HG02642 (cell line): Measurements from ENCODE around the gene C2CD4D.
A peak's percentile ranks its signal among the peaks of the same experiment; 100 is the strongest.
"Not testable (repeated sequence)": the region's sequence is repeated elsewhere in the genome, so short reads cannot be mapped to it uniquely, and the experiment has no call there.

Source experiments
- ATAC-seq: cut with Tn5 transposase; IDR thresholded peaks from one replicate; pipeline ENCODE4 v1.9.1; 2021; ENCODE audit warnings: mild to moderate bottlenecking; ENCODE audit not compliant: unreplicated experiment, poor library complexity

The C2CD4D gene

DNA sequence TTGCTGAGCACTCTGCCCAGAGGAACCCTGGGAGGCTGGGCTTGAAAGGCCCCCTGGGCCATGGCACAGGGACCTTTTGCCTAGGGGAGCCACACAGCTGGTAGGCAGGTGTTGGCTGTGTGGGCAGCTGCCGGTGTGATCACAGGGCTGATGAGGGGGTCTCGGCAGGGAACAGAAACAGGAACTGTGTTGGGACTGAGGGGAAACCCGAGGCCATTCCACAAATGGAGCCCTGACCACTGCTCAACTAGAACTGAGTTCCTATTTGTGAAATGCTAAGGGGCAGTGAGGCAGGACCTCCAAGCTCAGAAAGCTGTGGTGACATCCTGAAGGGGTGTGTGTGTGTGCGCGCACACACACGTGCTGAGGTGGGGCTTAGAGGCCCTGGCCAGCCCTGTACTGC, 20.3 kb upstream of the C2CD4D start:
- no peak for ATAC-seq

DNA sequence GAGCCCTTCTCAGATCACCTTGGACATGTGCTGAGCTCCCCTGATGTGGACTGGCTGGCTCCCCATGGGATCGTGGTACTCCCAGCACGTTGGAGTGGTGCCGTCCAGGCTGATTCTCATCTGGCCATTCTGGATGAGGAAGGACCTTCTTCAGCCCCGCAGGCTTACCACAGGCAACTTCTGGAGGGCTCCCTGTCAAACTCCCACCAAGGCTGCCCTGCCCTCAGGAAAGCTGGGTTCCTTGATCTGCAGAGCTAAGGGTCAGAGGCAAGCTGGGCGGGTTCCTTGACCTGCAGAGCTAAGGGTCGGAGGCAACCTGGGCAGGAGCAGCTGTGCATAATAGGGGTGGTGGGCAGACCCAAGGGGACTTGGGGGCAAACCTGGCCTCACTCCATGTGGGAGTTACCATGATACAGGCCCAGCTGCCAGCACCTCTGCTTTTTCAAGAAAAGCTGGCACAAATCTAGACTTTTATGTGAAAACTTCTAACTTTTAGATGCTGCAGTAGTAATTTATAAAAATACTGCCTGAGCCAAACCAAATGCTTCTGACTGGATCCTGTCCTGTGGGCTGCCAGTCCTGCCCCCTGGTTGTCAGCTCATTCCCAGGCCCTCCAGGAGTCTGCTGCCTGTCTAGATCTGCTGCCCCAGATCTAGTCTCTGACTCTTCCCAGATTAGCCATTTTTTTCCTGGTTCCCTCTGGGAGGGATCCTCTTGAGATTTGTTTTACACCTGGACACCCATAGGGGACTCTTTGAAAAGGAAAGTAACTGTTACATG, 19.5 kb upstream of the C2CD4D start:
- no peak for ATAC-seq

DNA sequence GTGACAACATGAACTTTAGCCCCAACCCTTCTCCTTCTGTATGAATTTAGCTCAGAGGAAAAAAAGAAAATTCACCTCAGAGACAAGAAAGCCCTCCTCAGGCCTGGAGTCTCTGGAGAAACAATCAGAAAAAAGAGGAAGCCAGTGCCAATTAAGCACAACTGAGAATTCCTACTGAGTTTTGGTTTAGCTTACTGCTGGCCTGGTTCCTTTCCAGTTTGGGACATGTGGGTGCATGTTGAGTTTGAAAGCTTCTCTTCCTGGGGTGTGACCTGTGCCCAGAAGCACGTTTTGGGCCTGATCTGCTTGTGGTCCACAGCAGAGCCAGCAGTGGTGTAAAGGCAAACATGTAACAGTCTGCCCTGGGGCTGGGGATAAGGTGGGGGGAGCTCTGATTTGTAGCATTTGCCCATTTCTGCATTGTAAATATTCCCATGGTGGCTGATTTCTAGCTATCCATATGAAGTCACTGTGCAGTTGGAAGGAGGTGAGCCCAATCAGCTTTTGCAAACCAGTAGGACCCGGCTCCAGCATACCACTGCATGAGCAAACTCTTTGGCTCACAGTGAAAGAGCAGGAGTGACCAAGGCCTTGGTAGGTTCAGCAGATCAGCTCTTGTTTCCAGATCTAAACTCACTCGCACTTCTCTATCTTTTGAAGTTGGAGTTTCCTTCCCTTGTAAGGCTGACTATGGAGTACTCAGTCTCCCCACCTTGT, 18.6 kb upstream of the C2CD4D start:
- no peak for ATAC-seq

DNA sequence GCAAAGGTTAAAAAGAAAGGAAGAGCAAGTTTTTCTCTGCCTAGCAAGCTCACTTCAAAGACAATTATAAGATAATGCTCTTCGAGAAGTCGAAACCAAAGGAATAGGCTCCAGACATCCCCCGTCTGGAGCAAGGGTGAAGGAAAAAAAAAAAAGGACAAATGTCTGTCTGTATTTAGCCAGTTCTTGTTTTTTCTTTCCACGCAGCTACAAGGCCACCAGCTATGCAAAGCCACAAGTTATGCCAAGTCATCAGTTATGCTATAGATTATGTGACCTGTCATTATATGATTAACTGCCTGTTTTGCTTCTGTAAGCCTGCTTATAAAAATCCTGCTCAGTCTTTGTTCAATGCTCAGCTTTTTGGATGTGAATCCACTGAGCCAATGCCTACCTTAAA, 16.3 kb upstream of the C2CD4D start:
- ATAC-seq: no peak

DNA sequence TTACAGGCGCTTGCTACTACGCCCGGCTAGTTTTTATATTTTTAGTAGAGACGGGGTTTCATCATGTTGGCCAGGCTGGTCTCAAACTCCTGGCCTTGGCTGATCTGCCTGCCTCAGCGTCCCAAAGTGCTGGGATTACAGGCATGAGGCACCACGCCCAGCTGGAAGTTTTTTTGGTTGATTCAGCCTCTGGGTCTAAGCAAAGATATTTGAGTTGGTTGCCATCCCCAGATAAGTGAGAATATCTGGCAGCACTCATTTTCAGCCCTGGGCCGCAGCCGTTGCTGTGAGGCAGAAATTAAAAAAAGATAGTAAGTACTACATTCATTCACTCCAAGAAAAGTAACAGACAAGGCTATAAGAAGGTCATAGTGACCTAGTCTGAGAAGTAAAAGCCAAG, 15.9 kb upstream of the C2CD4D start:
- ATAC-seq: not testable (repeated sequence)

DNA sequence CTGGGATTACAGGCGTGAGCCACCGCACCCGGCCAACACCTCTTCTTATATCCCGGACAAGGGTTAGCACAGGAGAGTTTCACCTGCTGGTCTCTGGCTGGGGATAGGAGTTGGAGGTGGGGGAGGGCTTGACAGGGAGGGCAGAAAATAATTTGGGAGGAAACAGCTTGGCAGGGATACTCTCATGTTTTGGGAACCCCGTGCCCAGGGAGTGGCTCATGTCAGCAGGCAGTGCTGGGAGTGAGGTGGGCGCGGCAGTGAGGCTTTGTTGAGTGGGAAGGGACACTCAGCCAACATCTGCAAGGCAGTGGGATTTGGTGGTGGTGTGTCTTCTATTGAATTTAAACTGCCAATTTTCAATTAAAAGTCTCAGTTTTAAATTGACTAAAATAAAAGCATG, 15.0 kb upstream of the C2CD4D start:
- no peak for ATAC-seq

DNA sequence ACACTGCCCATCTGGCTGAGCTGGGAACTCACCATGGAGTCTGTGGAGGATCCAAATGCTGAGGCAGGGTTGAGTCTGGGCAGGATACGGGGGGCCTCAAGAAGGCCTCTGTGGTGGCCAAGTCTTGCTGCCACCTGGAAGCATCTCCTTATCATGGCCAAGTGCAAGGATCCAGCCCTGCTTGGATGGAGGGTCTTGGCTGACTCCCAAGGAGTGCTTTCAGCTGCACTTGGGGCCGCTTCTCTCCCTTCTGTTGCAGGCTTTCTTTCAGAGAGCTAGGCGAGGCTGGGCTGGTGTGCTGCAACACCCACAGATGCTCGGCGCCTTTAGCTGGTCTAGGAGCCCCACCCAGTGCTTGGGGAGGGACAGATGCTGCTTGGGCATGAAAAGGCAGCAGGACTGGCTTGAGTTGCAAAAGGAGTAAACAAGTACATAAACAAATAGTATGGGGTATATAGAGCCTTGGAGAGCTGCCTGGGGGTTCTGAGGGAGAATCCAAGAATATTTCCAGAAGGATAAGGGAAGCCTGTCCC, 13.9 kb upstream of the C2CD4D start, which contains the start of gene THEM5:
TSS of gene THEM5 (minus strand) at position 302 of the 533 bp plus-strand sequence. CDS start at position 155, 147 bp downstream.
- ATAC-seq: no peak

DNA sequence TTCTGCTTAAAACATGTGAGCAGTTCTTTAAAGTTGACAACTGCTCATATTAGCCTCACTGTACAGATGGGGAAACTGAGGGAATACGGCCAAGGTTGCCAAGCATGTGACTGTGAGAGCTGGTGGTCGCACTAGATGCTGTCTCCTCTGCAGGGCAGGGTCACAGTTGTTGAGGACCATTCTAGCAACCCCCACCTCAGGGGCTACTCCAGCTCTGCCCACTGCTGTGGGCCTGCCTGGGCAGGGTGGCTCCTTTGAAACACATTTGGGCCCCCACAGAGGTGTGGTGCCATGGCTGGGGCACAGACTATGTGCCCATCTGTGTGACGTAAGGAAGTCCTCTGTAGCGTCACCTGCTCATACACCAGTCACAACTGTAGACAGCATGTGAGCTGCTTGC, 13.1 kb upstream of the C2CD4D start:
- ATAC-seq: no peak

DNA sequence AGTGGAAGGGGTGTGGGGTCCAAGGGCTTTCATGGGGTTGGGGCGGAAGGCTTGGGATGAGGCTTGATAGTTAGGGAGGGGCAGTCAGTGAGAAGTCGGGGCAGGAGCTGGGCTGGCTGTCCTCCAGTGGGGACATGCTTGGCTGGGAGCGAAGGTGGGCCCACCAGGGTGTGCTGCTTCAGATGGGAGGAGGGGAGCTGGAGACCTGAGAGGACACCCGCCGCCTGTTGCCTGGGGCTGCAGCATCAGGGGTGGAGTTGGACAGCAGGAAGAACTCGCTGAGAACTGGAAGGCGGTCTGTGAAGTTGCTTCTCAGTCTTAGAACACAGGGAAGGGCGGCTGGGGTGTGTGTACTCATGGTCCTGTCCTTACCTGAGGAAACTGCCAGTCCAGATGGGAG, 12.3 kb upstream of the C2CD4D start:
- ATAC-seq: no peak

DNA sequence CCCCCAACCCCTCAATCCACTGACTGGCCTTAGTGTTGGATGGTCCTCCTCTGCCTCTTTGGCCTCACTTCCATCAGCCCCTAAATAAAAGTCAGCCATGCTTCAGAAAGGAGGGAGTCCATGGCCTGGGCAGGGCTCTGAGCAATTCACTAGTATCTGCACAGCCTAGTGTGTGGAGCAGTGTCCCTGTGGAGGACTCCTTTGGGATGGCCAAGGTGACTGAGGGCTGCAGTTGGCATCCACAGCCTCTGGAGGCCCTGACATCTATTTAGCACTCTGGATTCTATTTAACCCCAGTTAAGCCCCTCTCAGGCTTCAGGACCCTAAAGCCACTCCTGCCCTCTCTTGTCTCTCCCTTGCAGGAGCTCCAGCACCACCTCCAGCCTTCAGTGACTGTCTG, 10.3 kb upstream of the C2CD4D start:
- no peak for ATAC-seq

DNA sequence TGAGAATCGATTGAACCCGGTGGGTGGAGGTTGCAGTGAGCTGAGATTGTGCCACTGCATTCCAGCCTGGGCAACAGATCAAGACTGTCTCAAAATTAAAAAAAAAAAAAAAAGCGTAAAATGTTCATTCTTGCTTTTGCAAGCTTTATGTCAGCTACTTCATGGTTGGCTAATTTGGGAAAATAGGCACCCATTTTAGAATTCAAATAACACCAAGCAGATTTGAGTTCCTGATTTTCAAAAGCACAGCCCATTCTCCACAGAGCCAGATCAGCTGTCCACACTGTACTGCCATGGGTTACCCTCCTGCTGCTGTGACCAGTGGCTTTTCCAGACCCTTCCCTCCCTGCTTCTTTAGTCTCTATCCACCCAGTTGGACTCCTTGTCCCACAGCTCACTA, 9.5 kb upstream of the C2CD4D start:
- ATAC-seq: no peak

DNA sequence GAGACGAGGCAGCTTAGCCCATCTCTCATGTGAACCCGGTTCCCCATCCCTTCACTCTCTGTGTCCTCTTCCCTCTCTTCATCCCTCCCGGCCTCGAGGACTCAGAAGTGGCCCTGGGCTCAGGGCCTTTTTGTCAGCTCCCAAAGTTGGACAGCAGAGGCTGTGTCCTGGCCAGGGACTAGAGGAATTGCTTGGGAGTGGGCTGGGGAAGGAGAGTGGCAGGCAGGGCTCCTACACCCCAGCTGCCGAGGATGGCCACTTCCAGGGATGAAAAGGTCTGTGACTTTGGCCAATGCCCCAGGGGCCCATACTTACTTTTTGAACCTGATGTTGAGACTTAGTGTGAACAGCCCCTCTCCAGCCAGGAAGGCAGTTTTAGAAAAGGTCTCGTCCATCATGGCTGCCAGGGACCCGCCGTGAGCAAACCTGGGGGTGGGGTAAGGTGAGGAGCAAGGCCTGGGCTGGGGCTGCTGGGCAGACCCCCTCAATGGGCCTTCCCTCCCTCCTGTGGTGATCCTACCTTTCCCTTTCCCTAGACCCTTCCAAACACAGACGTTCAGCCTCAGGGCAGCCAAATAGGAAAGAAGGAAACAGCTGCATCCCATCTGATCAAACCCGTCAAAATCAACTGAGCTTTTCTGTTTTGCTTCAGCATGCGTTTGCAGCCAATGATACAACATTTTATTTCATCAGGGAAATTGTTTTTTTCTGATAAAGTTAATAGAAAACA, 8.4 kb upstream of the C2CD4D start:
- no peak for ATAC-seq

DNA sequence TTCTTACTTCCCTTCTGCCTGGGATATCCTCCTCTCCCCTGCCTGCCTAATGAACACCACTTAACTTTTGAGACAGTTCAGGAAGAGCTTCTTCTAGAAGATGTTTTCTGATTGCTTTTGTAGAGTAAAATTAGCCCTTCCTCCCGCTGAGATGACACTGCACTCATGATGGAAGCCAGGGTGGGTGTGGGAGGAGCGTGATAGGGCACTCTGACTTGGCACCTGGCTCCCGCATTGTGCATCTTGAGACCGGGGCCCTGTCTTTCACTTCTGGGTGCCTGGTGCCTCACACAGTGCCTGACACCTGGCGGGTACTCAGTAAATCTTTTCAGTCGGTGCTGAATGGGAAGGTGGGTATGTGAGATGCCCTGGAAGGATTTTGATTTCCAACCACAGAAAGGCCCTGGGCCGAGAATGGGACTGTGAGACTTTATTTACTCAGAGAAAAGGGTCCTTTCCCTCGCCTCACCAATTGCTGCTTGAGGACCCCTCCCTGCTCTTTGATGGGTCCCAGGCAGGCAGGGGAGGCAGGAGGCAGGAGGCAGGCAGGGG, 7.1 kb upstream of the C2CD4D start:
- no peak for ATAC-seq

DNA sequence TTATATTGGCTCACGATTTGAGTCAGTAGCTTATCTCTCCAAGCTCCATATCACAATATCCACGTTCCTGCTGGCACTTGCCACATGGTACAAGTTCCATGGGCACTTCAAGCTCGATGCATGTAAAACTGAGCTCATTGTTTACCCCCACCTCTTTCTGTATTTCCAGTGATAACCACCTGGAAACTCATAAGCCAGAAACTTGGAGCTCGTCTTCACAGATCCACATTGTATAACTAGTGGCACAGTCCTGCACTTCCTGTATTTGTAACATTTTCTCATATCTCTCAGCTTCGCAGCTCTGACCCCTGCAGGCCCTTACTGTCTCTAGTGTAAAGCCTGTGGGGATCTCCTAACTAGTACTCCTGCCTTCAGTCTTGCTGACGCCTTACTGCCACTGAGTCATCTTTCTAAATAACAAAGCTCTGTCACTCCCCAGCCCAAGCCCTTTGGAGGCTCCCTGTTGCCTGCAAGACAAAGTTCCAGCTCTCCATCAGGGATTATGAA, 6.5 kb upstream of the C2CD4D start:
- ATAC-seq: no peak

DNA sequence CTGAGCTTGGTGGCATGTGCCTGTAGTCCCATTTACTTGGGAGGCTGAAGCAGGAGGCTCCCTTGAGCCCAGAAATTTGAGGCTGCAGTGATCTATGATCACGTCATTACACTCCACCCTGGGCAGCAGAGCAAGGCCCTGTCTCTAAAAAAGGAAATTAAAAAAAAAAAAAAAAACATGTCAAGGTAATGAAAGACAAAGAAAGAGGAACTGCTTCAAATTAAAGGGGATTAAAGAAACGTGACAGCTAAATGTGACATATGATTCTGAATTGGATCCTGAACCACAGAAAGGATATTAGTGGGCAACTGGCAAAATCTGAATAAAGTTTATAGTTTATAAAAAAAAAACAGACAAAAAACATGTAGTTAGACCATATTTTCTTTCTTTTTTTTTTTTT, 3.8 kb upstream of the C2CD4D start:
- no peak for ATAC-seq

DNA sequence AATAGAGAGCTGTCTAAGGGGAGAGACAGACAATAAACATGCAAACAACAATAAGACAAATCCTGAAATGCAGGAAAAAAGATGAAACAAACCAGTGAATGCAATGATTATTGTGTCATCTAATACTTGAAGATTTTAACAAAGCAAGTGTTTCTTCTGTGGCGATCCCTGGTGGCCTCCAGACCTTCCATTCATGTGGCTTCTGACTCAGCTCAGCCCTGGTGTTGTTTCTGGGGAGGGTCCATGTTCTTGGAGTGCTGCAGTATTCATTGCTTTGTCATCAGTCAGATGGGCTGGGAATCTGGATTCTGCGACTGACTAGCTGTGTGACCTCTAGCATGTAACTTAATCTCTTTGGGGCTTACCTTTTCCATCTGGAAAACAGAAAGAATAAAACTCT, 1.5 kb upstream of the C2CD4D start:
- no peak for ATAC-seq

DNA sequence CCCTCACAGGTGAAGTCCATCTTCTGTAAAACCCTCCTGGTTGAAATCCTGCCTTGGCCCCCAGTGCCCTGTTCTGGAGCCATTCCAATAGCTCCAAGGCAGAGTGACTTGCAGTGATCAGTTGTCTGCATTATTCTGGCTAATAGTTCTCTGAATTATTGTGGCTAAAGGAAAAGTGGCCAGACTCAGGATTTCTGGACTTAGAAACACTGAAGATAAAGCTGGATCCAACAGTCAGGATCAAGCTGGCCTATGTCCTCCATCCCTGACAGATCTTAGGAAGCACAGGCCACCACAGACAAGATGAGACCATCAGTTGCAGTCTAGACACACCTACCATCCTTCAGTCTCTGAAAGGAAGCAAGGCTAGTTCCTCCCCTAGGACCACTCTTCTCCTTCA, 801 bp upstream of the C2CD4D start:
- ATAC-seq: no peak

DNA sequence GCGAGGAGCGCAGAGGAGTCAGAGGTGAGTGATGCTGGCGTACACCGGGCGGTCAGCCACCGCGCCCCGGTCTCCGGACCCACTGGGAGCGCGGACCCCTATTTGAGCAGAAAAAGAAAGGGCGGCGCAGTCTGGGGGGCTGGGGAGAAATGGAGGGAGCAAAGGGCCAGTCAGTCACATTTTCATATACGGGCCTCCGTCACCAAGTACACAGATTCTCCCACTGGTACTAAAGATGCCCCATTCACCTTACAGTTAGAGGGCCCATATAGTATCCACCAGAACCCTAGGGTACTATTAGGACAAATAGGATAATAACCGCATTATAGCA, 573 bp downstream of the C2CD4D start:
- ATAC-seq: no peak

DNA sequence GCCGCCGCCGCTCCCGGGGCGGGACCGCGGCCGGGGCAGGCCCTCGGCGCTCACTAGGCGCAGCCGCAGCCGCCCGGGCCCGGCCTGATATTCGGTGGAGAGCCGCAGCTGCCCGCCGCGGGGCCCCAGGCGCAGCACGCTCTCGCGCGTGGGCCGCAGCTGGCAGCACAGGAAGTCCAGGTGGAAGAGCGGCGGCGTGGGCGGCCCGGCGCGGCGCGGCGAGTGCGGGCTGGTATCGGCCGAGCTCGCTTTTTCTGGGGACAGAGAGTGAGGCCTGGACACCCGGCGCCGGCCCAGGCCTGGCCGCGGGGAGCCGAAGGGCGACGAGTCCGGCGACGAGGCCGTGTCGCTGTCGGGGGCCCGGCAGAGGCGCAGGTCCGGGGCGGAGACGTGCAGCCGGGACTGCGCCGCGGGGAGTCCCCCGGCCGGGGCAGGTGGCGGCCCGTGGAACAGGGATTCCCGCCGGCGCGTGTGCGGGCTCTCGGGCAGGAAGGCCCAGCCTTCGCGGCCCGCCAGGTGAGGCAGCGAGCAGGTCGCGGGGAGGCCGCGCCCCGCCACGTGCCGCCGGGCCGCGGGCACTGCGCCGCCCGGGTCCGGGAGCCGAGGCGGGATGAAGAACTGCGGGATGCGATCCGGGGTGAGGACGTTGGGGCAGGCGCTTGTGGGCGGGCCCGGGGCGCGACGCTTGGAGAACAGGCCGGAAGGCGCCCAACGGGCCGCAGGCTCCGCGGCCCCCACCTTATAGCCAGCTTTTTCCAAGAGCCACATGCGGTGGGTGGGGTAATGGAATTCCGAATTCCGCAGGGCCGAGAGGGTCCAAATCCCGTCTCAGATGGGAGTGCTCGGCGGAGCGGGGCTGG, 1.2 kb downstream of the C2CD4D start:
- peak; percentile 37 for ATAC-seq

DNA sequence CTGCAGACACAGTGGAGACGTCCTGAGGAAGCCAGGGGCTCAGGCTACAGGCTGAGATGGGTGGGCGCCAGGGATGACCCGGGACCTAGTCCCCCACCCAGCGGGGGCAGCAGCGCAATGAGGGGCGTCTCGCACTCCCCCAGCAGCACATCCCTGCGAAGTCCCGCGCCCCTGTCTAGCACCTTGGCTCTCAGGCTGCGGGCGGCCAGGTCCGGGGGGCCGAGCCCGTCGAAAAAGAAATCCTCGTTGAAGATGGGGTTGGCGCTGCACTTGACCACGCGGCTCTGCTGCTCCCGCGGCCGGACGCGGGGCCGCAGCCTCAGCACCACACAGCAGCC, 1.8 kb downstream of the C2CD4D start:
- ATAC-seq: no peak
